ENCODE results near the gene PKHD1.

Gene PKHD1

DNA sequence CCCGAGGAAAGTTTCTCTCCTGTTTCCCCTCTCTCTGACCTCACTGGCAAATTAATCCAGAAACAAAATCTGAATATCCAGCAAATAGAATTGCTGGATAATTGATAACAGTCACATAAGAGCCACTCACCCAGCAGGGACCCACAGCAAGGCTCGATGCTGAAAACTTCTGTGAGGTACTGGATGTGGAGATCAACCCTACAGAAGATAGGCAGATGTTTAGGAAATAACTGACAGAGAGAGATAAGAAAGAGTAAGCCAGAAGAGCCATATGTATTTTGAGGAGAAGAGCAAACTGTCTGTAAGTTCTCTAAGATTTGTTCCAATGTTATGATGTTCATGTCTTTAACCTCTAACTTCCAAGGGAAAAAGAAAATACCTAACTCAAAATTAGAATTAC lies 59.7 kb downstream of the PKHD1 start:
- TF ChIP-seq SIN3A (IDR thresholded peaks at IDR 0.05; ENCODE audit: borderline replicate concordance, insufficient read depth, low read length) (no peak), TAF1 (IDR thresholded peaks at IDR 0.05; ENCODE audit: borderline replicate concordance, insufficient read depth, low read length) (no peak)

DNA sequence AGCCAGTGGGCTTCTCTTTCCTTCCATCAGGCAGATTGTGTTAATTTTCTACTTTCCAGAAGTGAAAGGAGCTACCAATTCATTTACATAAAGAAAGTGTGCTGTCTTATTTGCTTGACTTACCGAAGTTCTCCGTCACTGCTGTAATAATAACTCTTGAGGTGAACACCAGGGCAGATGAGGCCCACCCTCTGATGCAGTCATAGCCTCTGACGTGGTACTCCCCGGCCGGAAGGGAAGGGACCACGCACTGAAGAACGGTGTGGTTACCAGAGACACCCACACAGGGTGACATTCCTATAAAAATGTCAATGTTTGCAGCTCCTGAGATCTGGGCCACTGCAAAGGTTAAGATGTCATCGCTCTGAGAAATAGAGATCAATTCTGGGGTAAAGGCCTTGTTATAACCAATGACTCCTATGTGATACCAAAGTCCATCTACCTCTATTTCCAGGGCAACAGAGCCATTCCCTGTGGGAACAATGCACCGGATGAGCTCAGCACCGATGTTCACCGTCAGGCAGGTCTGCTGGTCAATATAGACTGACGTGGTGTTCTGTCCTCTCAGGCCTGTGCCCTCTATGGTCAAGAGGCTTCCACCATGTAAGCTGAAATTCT lies 62.9 kb downstream of the PKHD1 start:
- TF ChIP-seq SIN3A (IDR thresholded peaks at IDR 0.05; ENCODE audit: borderline replicate concordance, insufficient read depth, low read length): no peak
- no peak for TF ChIP-seq TAF1 (IDR thresholded peaks at IDR 0.05; ENCODE audit: borderline replicate concordance, insufficient read depth, low read length)
- no peak for TF ChIP-seq POLR2AphosphoS5 (IDR thresholded peaks at IDR 0.05; ENCODE audit: low read depth, low read length)
- TF ChIP-seq, protein P1, sequence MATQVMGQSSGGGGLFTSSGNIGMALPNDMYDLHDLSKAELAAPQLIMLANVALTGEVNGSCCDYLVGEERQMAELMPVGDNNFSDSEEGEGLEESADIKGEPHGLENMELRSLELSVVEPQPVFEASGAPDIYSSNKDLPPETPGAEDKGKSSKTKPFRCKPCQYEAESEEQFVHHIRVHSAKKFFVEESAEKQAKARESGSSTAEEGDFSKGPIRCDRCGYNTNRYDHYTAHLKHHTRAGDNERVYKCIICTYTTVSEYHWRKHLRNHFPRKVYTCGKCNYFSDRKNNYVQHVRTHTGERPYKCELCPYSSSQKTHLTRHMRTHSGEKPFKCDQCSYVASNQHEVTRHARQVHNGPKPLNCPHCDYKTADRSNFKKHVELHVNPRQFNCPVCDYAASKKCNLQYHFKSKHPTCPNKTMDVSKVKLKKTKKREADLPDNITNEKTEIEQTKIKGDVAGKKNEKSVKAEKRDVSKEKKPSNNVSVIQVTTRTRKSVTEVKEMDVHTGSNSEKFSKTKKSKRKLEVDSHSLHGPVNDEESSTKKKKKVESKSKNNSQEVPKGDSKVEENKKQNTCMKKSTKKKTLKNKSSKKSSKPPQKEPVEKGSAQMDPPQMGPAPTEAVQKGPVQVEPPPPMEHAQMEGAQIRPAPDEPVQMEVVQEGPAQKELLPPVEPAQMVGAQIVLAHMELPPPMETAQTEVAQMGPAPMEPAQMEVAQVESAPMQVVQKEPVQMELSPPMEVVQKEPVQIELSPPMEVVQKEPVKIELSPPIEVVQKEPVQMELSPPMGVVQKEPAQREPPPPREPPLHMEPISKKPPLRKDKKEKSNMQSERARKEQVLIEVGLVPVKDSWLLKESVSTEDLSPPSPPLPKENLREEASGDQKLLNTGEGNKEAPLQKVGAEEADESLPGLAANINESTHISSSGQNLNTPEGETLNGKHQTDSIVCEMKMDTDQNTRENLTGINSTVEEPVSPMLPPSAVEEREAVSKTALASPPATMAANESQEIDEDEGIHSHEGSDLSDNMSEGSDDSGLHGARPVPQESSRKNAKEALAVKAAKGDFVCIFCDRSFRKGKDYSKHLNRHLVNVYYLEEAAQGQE (IDR thresholded peaks at IDR 0.05; ENCODE audit: insufficient read depth in 1 of 2, low read depth in 2 of 2, low read length in 2 of 2): no peak
- TF ChIP-seq FOXP2 (optimal IDR thresholded peaks at IDR 0.05; ENCODE audit: borderline replicate concordance, extremely low read depth, extremely low read length, insufficient read depth): no peak

DNA sequence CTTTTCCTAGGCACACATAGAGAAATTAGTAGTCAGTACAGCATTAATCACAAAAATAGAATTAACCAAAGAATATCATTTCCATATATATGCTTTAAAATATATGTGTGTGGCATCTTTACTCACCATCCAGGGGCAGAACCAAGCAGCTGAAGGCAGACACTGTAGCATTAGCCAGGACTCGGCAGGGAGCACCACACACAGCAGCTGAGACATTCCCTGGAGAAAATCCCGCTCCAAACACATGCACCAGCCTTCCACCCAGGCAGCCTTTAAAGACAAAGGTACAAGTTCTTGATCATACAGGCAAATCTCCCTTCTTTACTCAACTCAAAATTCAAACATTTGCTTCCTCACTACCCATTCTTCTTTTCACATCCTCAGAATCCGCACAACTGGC lies 64.7 kb downstream of the PKHD1 start:
- TF ChIP-seq, protein P1 (IDR thresholded peaks at IDR 0.05; ENCODE audit: insufficient read depth in 1 of 2, low read depth in 2 of 2, low read length in 2 of 2): no peak
- TF ChIP-seq TAF1 (IDR thresholded peaks at IDR 0.05; ENCODE audit: borderline replicate concordance, insufficient read depth, low read length) (no peak), POLR2AphosphoS5 (IDR thresholded peaks at IDR 0.05; ENCODE audit: low read depth, low read length) (no peak), FOXP2 (optimal IDR thresholded peaks at IDR 0.05; ENCODE audit: borderline replicate concordance, extremely low read depth, extremely low read length, insufficient read depth) (no peak), SIN3A (IDR thresholded peaks at IDR 0.05; ENCODE audit: borderline replicate concordance, insufficient read depth, low read length) (no peak)

DNA sequence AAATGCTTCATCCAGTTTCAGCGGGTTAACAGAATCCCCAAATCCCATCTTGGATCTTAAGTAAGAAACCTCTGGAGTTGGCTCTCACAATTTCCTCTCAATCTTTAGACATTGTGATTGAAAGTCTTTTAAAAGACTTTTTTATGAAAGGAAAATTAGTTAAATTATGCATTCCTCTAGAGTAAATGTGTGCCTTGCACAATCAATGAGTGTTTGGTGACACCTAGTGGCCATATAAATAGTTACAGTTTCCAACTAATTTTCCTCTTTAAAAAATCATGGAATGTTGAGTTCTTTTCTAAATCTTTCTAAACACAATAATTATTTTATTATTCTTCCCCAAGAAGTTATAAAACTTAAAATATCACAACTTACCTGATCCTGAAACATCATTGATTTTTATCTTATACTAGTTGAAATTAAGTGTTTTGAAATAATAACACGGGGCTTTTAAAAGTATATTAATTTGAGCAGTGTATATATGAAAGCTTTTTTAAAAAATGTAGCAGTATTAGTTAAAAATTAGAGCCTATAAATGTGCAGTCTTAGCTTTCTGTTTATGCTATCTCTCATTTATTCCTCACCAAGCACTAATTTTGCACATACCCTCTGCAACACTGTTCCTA lies 66.4 kb downstream of the PKHD1 start:
- TF ChIP-seq POLR2AphosphoS5 (IDR thresholded peaks at IDR 0.05; ENCODE audit: low read depth, low read length) (no peak), TAF1 (IDR thresholded peaks at IDR 0.05; ENCODE audit: borderline replicate concordance, insufficient read depth, low read length) (no peak), FOXP2 (optimal IDR thresholded peaks at IDR 0.05; ENCODE audit: borderline replicate concordance, extremely low read depth, extremely low read length, insufficient read depth) (no peak), SIN3A (IDR thresholded peaks at IDR 0.05; ENCODE audit: borderline replicate concordance, insufficient read depth, low read length) (no peak)
- TF ChIP-seq, protein P1 (IDR thresholded peaks at IDR 0.05; ENCODE audit: insufficient read depth in 1 of 2, low read depth in 2 of 2, low read length in 2 of 2): no peak

DNA sequence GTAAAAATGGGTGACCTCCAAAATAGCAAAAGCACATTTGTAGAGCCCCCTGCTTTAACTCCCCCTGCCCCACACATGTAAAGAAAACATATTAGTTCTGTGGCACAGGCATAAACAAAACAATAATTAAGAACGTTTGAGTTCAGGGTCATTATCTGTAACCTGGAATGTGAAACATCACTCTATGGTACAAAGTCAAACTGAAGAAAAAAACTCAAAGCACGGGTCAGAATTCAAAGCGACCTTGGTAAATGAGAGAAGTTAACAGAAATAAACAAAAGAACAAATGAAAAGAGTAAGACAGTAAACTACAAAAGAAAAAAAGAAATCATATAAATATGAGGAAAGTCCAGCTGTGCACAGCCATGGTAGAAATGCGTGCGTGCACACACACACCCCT lies 67.5 kb downstream of the PKHD1 start:
- no peak for TF ChIP-seq FOXP2 (optimal IDR thresholded peaks at IDR 0.05; ENCODE audit: borderline replicate concordance, extremely low read depth, extremely low read length, insufficient read depth)
- no peak for TF ChIP-seq POLR2AphosphoS5 (IDR thresholded peaks at IDR 0.05; ENCODE audit: low read depth, low read length)
- TF ChIP-seq, protein P1 (IDR thresholded peaks at IDR 0.05; ENCODE audit: insufficient read depth in 1 of 2, low read depth in 2 of 2, low read length in 2 of 2): no peak
- no peak for TF ChIP-seq SIN3A (IDR thresholded peaks at IDR 0.05; ENCODE audit: borderline replicate concordance, insufficient read depth, low read length)
- no peak for TF ChIP-seq TAF1 (IDR thresholded peaks at IDR 0.05; ENCODE audit: borderline replicate concordance, insufficient read depth, low read length)
